ENCODE measurements around the gene GCSH.

Gene GCSH

GRCh38 chr16:81053761-81054160 lies 42.4 kb downstream of the GCSH start:
- no peak for DNase-seq (ENCODE audit: low read depth)
- TF ChIP-seq CTCF (conservative IDR thresholded peaks at IDR 0.05; ENCODE audit: low read depth, low read length) = no peak
- no peak overlapping the region for H3K4me3 ChIP-seq (ENCODE audit: low read length)

GRCh38 chr16:81042821-81043220 lies 53.4 kb downstream of the GCSH start:
- no peak overlapping the region for H3K4me3 ChIP-seq (ENCODE audit: low read length)
- DNase-seq (ENCODE audit: low read depth) = no peak
- no peak for TF ChIP-seq CTCF (conservative IDR thresholded peaks at IDR 0.05; ENCODE audit: low read depth, low read length)

GRCh38 chr16:81041696-81042095 lies 54.5 kb downstream of the GCSH start:
- H3K4me3 ChIP-seq (ENCODE audit: low read length) = no peak overlapping the region
- DNase-seq (ENCODE audit: low read depth) = no peak
- no peak for TF ChIP-seq CTCF (conservative IDR thresholded peaks at IDR 0.05; ENCODE audit: low read depth, low read length)

- H3K4me3 ChIP-seq (ENCODE audit: low read length) = no peak overlapping the region
- no peak for TF ChIP-seq CTCF (conservative IDR thresholded peaks at IDR 0.05; ENCODE audit: low read depth, low read length)
- peak; percentile 29 for DNase-seq (ENCODE audit: low read depth)
These were observed 55.4 kb downstream of the GCSH start for GRCh38 chr16:81040842-81041241.

- H3K4me3 ChIP-seq (ENCODE audit: low read length) = no peak overlapping the region
- TF ChIP-seq CTCF (conservative IDR thresholded peaks at IDR 0.05; ENCODE audit: low read depth, low read length) = no peak
- DNase-seq (ENCODE audit: low read depth) = no peak
These were observed 56.1 kb downstream of the GCSH start for GRCh38 chr16:81040131-81040530.

- no peak for DNase-seq (ENCODE audit: low read depth)
- peak overlapping the region; percentile 74 for H3K4me3 ChIP-seq (ENCODE audit: low read length)
- no peak for TF ChIP-seq CTCF (conservative IDR thresholded peaks at IDR 0.05; ENCODE audit: low read depth, low read length)
These were observed 59.3 kb downstream of the GCSH start for GRCh38 chr16:81036751-81037350.

GRCh38 chr16:81035975-81036750 lies 60.0 kb downstream of the GCSH start:
- no peak for DNase-seq (ENCODE audit: low read depth)
- no peak for TF ChIP-seq CTCF (conservative IDR thresholded peaks at IDR 0.05; ENCODE audit: low read depth, low read length)
- H3K4me3 ChIP-seq (ENCODE audit: low read length) = peak overlapping the region; percentile 74

All from retinal pigment epithelial cell (primary cell).